ENCODE data around the gene IST1. TPM values are rescaled to one million over a fixed set of nuclear protein-coding genes. Genes with fewer than 3 reads are reported as not detected.
A peak's percentile ranks its signal among the peaks of the same experiment; 100 is the strongest.

IST1 gene
- total and polyA plus RNA-seq, 2 experiments from 2014 or later, result 144 to 240 TPM

DNA sequence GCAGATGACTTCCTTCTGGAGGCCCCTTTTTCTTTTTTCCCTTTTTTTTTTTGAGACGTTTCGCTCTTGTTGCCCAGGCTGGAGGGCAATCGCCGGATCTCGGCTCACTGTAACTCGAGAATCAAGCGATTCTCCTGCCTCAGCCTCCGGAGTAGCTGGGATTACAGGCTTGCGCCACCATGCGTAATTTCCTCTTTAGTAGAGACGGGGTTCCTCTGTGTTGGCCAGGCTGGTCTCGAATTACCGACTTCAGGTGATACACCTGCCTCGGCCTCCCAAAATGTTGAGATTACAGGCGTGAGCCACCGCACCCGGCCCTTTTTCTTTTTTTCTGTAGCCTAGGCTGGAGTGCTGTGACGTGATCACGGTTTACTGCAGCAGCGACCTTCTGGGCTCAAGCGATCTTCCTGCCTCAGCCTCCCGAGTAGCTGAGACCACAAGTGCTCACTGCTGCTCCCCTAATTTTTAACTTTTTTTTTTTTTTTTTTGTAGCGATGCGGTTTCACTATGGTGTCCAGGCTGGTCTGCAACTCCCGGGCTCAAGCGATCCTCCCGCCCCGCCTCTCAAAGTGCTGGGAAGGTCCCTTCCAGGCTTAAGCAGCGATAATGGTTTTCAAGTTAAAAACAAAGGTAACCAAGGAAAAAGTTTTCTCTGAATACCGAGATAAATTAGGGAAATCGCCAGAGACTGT, 956 bp upstream of the IST1 start:
- Histone ChIP-seq H4K20me1 (ENCODE audit: insufficient read depth, poor library complexity, severe bottlenecking) (peaks cover 31% of the 10 kb centered on the region), H3K79me2 (peaks cover 46% of the 10 kb centered on the region), H3K4me1 (ENCODE audit: insufficient read depth) (peaks cover 10% of the 10 kb centered on the region), H3K36me3 (replicated peaks; ENCODE audit: insufficient read depth, low read depth) (no peaks in the 10 kb centered on the region), H3K9me3 (ENCODE audit: low read depth) (no peaks in the 10 kb centered on the region), H3K4me3 (peak overlapping the region; percentile 56), H3K9me2 (replicated peaks; ENCODE audit: insufficient read depth) (no peaks in the 10 kb centered on the region), H3K27me3 (no peaks in the 10 kb centered on the region), H3K27ac (peak overlapping the region; percentile 100), H2AFZ (peak overlapping the region; percentile 59), H3K4me2 (peak overlapping the region; percentile 81)
- TF ChIP-seq, protein P1, sequence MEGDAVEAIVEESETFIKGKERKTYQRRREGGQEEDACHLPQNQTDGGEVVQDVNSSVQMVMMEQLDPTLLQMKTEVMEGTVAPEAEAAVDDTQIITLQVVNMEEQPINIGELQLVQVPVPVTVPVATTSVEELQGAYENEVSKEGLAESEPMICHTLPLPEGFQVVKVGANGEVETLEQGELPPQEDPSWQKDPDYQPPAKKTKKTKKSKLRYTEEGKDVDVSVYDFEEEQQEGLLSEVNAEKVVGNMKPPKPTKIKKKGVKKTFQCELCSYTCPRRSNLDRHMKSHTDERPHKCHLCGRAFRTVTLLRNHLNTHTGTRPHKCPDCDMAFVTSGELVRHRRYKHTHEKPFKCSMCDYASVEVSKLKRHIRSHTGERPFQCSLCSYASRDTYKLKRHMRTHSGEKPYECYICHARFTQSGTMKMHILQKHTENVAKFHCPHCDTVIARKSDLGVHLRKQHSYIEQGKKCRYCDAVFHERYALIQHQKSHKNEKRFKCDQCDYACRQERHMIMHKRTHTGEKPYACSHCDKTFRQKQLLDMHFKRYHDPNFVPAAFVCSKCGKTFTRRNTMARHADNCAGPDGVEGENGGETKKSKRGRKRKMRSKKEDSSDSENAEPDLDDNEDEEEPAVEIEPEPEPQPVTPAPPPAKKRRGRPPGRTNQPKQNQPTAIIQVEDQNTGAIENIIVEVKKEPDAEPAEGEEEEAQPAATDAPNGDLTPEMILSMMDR (IDR thresholded peaks at IDR 0.05; ENCODE audit: poor library complexity), result peak; percentile 4
- no peak for TF ChIP-seq EZH2 (IDR thresholded peaks at IDR 0.05; ENCODE audit: borderline replicate concordance)
- 1% methylated on average over 31 of the region's 31 CpGs for WGBS (ENCODE audit: low lambda C conversion rate, missing lambda C conversion rate)
- DNase-seq (ENCODE audit: low spot score), result peak; percentile 67

GRCh38 chr16:71895679-71896365, 491 bp downstream of the IST1 start:
- peak; percentile 55 for DNase-seq (ENCODE audit: low spot score)
- H3K9me2 ChIP-seq (replicated peaks; ENCODE audit: insufficient read depth), result no peaks in the 10 kb centered on the region
- H3K27ac ChIP-seq, result peak overlapping the region; percentile 100
- H3K36me3 ChIP-seq (replicated peaks; ENCODE audit: insufficient read depth, low read depth), result no peaks in the 10 kb centered on the region
- peak overlapping the region; percentile 61 for H2AFZ ChIP-seq
- WGBS (ENCODE audit: low lambda C conversion rate, missing lambda C conversion rate), result 2% methylated on average over 43 of the region's 44 CpGs
- H3K4me3 ChIP-seq, result peak overlapping the region; percentile 89
- peak overlapping the region; percentile 87 for H3K4me2 ChIP-seq
- peaks cover 60% of the 10 kb centered on the region for H3K79me2 ChIP-seq
- no peak for TF ChIP-seq EZH2 (IDR thresholded peaks at IDR 0.05; ENCODE audit: borderline replicate concordance)
- TF ChIP-seq EZH2phosphoT487 (IDR thresholded peaks at IDR 0.05; ENCODE audit: low read depth, severe bottlenecking, unreplicated experiment), result no peak
- TF ChIP-seq, protein P1 (IDR thresholded peaks at IDR 0.05; ENCODE audit: poor library complexity), result no peak
- H3K9me3 ChIP-seq (ENCODE audit: low read depth), result no peaks in the 10 kb centered on the region
- peaks cover 10% of the 10 kb centered on the region for H3K4me1 ChIP-seq (ENCODE audit: insufficient read depth)
- H4K20me1 ChIP-seq (ENCODE audit: insufficient read depth, poor library complexity, severe bottlenecking), result peaks cover 46% of the 10 kb centered on the region
- H3K27me3 ChIP-seq, result no peaks in the 10 kb centered on the region

DNA sequence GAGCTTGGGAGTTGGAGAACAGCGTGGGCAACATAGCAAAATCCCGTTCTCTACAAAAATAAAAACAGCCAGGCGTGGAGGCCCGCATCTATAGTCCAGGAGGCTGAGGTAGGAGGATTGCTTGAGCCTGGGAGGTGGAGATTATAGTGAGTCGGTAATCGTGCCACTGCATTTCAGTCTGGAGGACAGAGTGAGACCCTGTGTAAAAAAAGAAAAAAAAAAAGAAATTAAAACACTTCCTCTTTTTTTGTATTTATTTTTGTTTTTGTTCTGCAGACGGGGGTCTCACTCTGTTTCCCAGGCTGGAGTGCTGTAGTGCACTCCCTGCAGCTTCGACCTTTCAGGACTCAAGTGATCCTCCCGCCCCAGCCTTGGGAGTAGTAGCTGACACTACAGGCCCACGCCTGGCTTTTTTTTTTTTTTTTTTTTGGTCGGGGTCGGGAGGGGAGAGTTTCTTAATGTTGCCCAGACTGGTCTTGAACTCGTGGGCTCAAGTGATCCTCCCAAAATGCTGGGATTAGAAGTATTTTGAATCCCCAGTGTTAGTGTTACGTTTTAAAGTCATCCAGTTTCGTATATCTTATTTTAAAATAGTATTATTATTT, 1.5 kb downstream of the IST1 start:
- no peaks in the 10 kb centered on the region for H3K36me3 ChIP-seq (replicated peaks; ENCODE audit: insufficient read depth, low read depth)
- H3K9me3 ChIP-seq (ENCODE audit: low read depth), result no peaks in the 10 kb centered on the region
- H3K27ac ChIP-seq, result peak overlapping the region; percentile 100
- TF ChIP-seq EZH2phosphoT487 (IDR thresholded peaks at IDR 0.05; ENCODE audit: low read depth, severe bottlenecking, unreplicated experiment), result no peak
- TF ChIP-seq EZH2 (IDR thresholded peaks at IDR 0.05; ENCODE audit: borderline replicate concordance), result no peak
- TF ChIP-seq, protein P1 (IDR thresholded peaks at IDR 0.05; ENCODE audit: poor library complexity), result no peak
- no peak overlapping the region for H2AFZ ChIP-seq
- H3K4me3 ChIP-seq, result peak overlapping the region; percentile 89
- H4K20me1 ChIP-seq (ENCODE audit: insufficient read depth, poor library complexity, severe bottlenecking), result peaks cover 56% of the 10 kb centered on the region
- WGBS (ENCODE audit: low lambda C conversion rate, missing lambda C conversion rate), result 59% methylated on average over 15 of the region's 15 CpGs
- no peak for DNase-seq (ENCODE audit: low spot score)
- no peaks in the 10 kb centered on the region for H3K27me3 ChIP-seq
- H3K9me2 ChIP-seq (replicated peaks; ENCODE audit: insufficient read depth), result no peaks in the 10 kb centered on the region
- H3K79me2 ChIP-seq, result peaks cover 71% of the 10 kb centered on the region
- H3K4me2 ChIP-seq, result peak overlapping the region; percentile 87
- H3K4me1 ChIP-seq (ENCODE audit: insufficient read depth), result peaks cover 10% of the 10 kb centered on the region
